HG03045 (cell line): ENCODE results near the gene ZFYVE28.

Source experiments
- ATAC-seq: cut with Tn5 transposase; IDR thresholded peaks from one replicate; pipeline ENCODE4 v1.9.1; 2021; ENCODE audit warnings: mild to moderate bottlenecking, moderate library complexity; ENCODE audit not compliant: unreplicated experiment

ZFYVE28 gene

DNA sequence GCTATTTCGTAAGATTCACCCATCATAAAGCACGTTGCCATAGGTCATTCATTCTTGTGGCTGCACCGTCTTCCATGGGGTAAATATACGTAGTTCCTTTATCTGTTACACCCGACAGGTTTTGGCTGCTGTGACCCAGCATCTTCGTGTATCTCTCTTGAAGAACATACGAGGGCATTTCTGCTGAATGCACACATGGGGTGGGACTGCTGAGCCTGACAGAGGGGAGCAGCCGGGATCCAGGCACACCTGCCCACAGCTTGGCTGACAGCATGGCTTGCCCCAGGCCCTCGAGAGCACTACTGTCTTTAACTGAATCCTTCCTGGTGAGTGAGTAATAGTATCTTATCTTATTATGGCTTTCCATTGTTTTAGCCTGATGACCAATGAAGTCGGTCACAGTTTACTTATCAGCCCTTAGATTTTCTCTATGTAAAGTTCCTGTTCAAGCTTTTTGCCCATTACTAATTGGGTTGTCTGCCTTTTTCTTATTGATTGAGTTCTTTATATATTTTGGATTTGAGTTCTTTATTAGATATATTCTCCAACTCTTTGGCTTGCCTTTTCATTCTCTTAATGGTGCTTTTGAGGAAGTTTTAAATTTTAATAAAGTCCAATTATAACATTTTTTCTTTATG, 111.6 kb downstream of the ZFYVE28 start:
- no peak for ATAC-seq

DNA sequence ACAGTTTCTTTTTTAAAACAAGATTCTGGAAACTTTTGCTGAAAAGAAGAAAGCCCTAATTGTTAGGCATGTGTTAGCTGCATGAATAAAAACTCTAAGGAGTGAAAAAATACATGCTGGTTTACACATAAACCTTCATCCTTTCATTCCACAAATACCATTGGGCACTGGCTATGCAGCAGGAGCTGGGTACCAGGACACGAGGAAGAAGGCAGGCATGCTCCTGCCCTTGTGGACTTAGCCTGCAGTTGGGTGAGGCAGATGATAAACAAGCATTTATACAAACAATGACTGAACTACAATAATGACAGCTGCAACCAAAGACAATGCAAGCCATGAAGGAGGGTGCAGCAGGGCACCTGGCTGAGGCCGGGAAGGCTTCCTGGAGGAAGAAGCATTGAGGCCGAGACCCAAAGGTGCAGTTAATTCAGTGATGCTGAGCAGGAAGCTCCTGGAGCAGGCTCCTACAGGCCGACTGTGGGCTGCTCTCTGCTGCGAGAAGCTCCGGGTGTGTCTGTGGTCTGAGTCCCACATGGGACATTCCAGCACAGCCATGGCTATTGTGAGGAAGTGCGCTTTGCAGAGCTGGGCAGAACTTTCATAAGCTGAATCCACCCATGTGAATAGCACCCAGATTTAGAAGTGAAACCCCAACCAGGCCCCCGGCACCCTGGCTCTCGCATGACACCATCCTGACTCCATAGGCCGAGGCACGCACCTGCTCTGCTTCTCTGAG, 112.5 kb downstream of the ZFYVE28 start:
- ATAC-seq = no peak

DNA sequence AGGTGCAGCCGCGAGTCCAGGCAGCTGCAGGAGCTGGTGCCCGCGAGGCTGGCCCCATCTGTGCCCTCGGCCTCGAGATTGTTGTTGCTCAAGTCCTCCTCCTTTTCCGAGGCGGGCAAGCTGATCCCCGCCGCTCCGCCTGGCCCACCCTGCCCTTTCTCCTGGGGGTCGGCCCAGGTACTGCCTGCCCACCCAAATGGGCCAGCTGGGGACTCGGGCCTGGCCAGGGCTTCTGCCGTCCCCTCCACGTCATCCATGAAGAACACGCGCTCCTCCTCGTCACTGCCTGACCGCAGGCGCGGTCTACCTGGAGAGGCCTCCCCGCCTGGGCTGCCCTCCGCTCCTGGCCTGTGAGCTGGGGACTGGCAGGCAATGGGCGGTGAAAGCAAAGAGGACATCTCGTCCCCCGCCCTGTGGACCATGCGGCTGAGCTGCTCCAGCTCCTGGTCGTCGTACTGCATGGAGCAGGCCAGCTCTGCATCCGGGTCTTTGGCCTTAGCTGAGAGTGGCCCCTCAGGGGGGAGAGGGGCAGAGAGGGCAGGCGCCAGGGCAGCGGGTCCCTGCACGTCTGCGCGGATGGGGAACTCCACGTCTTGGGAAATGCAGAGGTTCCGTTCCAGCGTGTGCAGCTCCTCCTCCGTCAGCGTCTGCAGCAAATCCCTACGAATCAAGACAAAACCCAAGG, 113.4 kb downstream of the ZFYVE28 start:
- ATAC-seq = no peak

DNA sequence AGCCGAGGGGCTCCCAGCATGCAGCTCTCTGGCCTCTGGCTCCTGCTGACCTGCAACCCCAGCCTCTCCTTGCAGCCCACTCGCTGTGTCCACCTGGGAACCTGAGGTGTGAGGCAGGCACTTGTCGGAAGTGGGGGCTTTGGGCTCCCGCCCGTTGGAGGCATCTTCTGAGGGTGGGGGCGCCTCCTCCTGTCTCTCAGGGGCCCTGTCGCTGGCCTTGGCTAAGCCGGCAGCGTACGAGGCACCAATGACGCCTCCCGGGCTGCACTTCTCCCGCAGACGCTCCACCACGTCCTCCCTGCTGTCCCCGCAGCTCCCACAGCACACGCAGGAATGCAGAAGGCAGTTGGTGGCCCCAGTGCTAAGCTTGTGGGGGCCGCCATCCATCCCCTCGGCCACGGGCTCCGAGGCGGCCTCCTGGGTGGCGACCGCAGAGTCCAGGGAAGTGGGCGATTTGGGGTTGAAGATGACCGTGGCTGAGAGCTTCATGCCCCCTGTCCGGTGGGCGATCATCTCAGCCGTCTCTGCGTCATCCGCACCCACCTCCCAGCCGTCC, 114.0 kb downstream of the ZFYVE28 start:
- ATAC-seq = no peak

DNA sequence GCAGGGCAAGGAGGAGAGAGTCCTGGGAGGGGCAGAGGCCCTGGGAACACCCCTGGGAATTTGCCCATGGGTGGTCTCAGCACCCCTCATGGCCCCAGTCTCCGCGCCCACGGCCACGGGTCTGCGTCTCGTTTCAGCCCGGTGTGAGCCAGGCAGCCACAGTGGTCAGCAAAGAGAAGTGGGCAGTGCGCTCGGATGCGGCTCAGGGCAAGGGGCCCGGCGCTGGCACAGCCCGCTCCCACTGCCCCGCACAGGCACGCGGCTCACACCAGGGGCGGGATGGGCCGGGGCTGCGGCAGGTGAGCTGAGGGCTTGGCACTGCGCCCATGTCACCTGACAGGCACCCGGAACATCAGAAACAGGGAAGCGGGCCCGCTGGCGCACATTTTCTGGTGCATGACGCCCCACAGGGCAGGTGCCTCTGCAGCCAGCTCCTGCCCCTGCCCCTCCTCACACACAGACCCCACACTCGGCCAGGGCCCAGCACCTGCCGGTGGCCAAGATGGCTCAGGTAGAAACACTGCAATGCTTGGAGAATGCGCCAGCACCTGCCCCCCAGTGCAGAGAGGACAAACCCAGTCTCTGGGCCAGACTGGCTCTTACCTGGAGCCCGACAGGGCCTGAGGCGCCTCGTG, 114.6 kb downstream of the ZFYVE28 start:
- ATAC-seq = no peak

DNA sequence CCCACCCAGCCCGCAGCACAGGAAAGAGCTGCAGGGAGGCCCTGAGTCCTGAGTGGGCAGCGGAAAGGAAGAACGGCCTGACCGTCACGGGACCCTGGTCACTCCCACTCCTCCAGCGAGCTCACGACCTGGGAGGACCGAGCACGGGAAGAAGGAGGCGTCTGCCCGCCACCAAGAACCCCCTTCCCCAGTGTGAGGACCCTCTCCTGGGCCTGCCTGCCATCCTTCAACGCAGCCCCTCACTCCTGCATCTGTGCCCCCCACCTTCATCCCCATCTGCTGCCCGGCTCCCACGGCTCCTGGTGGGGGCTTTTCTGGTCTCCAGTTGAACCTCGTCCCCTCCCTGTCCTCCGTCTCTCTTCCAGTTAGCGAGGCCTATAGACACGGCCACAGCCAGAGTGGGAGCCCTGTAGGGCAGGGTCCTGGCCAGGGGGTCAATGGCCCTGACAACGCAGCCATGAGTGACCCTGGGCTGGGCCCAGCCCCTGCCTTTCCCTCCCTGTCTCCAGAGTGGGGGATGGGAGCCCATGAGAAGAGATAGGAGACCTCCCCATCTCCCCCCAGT, 115.2 kb downstream of the ZFYVE28 start:
- no peak for ATAC-seq

DNA sequence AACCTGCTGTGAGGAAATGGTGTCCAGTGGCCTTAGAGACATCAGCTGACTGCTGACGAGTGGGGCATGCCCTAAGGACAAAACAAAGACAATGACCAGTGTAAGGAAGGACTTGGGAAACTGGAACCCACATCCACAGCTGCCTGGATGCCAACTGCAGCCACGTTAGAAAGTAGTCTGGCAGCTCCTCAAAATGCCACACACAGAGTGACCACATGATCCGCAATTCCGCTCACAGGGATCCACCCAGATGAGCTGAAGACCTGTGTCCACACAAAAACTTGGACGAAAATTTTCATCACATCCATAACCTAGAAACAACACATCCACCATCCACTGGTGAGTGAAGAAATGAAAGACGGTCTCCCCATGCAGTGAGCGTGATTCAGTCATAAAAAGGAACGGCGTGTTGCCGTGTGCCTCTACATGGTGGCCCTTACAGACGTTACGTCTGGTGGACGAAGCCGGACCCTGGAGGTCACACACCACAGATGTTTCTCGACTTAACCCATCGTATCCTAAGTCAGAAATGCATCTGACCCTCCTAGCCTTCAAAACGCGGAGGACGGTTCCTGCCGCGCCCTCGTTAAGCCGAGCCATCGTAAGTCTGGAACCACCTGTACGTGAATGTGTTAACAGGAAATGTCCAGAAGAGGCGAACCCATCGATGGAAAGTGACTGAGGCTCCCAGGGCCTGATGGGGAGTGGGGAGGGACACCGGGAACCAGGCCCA, 115.9 kb downstream of the ZFYVE28 start:
- ATAC-seq = no peak

DNA sequence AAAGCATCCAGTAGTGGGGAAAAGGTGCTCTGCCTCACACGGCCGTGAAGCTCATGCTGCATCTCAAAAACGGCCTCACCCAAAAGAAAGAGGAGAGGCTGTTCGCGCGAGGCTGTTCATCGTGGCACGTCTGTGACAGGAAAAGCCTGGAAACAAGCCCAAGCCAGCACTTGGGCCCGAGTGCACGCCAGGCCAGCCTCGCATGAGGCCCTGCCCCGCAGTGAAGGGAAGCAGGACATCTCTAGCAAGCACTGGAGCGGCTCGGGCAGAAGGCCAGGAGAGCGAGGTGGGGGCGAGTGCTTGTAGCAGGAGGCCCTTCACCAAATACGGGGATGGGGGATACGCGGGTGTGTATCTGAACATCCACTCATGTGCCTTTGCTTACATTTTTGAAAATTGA, 116.6 kb downstream of the ZFYVE28 start:
- no peak for ATAC-seq

DNA sequence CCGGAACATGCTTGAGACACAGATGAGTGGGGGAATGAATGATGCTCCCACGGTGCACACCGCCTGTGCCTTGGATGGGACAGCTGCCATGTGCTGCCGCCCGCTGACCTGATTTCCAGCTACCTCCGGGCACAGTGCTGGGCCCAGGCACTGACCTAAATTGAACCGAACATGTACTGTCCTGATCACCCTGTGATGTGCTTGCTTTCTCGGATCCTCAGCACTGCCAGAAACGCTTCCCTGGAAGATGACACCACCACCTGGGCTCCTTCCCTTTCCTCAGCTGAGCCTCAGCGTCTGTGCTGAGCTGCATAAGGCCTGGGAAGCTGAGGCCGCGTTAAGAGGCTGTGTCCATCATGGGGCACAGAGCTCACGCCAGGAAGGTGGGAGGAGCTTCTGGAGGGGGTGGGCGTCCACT, 117.2 kb downstream of the ZFYVE28 start:
- no peak for ATAC-seq

DNA sequence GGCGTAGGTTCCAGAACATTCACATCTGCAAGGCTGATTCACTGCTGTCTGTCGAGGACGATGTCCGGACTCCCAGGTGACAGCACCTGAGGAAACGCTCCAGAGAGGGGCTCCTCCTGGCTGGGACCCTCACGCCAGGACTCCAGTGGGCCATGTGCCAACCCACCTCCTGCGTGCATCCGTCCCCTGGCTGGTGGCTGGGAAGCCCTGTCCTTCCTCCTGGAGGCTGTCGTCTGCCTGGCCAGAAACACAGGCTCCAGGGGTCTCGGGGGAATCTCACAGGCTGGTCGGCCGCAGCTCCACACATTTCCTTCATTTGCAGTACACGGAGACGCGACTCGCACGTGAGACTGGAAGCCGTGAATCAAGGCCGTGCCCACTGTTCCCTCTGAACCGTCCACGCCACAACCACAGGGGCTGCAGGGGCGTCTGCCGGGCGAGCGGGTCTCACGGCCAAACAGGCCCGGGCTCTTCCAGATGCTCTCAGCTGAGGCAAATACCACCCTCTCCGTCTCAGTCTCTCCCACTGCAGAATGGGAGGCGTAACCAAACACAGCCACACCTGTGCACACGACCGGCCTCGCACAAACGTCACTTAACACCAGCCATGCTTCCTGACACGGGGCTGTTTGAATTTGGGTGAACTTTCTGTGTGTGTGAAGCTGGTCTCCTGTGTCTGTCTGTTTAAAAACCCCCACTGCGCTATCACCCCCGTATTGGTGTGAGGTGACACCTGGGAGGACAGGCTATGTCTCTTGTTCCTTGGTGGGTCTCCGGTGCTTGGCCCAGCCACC, 117.8 kb downstream of the ZFYVE28 start:
- no peak for ATAC-seq

DNA sequence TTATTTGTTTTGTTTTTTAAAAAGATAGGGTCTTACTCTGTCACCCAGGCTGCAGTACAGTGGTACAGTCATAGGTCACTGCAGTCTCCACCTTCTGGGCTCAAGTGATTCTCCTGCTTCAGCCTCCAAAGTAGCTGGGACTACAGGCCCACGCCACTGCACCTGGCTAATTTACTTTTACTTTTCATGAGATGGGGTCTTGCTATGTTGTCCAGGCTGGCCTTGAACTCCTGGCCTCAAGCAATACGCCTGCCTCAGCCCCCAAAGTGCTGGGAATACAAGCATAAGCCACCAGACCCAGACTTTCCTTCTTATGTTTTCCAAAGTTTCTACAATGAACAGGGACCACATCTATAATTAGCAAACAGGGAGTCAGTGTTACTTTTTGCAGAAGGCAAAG, 118.7 kb downstream of the ZFYVE28 start:
- no peak for ATAC-seq

DNA sequence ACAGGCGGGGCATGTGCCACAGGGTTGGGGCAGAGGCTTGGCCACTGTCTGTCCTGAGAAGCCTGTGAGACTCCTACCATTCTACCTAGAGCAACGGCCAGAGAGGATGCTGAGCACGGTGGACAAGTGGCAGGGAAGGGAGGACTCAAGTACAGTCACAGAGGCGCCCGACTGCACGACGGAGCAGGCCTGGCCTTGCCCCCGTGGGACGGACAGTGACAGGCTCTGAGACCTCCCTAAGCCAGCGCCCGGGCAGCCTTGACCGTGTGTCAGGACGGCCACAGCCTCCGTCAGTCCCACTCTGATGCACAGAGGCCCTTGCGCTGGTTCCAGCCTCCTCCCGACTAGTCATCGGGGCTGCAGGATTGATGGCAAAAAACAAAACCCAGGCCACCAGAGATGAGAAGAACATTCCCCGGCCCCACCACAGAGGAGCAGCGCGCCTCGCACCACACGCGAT, 119.9 kb downstream of the ZFYVE28 start:
- no peak for ATAC-seq

DNA sequence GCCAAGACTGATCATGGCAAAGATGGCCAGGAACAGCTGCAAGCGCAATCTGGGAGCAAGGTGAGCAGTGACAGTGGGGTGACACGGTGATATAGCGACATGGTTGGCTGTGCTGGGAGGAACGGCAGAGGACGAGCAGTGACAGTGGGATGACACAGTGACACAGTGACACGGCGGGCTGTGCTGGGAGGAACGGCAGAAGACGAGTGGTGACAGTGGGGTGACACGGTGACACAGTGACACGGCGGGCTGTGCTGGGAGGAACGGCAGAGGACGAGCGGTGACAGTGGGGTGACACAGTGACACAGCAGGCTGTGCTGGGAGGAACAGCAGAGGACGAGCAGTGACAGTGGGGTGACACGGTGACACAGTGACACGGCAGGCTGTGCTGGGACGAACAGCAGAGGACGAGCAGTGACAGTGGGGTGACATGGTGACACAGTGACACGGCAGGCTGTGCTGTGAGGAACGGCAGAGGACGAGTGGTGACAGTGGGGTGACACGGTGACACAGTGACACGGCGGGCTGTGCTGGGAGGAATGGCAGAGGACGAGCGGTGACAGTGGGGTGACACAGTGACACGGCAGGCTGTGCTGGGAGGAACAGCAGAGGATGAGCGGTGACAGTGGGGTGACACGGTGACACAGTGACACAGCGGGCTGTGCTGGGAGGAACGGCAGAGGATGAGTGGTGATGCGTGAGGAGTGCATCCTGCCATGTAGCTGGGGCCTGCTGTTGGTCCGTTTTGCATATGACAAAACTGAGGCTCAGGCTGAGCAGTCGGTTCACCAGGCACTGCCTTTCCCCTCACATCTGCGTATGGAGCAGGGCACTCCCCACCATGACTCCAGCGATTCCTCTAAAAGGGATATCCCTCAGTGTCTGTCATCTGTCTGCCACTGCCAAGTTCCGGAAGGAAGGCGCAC, 120.6 kb downstream of the ZFYVE28 start:
- no peak for ATAC-seq

DNA sequence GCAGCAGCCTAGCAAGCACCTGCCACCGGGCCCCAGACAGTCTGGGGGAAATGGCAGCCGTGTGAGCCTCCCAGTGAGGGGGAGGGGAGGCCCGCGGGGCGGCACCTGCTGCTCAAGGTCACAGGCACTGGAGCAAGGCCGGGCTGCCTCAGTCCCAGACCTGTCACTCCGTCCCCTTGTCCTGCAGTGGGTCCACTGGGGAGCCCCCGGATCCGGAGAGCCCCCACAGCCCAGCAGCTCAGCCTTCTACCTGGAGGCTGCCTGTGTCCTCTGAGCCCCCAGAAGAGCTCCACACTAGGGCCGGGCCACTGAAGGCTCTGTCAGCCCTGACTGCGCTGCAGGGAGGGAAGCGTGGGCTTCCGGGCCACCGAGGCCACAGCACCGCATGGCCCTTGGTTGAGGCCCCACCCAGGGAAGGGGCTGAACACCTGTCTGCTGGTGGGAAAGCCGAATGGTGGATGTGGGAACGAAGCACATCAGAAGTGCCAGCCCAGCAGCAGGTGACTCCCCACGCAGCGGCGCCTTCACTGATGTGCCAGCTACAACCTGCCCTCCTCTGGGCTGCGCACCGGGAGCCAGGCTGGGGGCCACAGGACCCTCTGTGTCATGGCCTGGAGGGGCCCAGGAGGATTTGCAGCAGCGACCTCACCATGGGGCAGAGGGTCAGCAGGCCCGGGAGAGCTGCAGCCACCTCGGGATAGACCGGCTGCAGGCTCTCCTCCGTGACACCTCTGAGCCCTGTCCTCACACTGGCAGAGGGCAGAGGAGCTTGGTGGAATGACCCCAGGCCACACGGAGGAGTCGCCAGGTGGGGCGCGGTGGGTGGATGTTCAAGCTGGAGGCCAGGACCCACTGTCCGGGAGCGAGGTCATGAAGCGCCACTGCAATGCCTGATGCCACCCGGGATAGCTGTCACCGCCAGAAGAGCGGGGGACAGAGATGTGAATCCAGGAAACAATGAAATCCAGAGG, 121.5 kb downstream of the ZFYVE28 start:
- ATAC-seq = no peak

DNA sequence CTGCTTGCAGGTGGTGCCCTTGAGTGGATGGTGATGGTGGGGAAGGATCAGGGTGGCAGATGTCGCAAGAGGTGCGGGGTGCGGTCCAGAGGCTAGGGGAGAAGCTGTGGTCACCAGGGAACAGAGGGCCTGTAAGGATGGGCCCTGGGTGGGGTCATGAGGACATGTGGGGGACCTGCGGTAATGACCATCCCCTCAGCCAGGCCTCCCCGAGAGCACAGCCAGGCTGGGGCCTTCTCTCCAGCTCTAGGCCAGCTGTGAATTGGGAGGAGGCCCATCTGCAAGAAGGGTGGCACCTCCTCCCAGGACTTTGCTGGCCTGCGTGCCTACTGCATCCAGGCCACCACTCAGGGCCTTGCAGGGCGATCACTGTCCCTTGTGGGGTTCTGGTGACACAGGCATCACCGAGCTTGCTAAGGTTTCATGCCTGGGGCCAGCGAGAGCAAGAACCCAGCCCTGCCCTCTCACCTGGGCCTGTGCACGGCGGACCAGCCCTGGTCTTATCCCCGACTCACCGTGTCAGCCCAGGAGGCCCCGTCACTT, 122.5 kb downstream of the ZFYVE28 start:
- no peak for ATAC-seq

DNA sequence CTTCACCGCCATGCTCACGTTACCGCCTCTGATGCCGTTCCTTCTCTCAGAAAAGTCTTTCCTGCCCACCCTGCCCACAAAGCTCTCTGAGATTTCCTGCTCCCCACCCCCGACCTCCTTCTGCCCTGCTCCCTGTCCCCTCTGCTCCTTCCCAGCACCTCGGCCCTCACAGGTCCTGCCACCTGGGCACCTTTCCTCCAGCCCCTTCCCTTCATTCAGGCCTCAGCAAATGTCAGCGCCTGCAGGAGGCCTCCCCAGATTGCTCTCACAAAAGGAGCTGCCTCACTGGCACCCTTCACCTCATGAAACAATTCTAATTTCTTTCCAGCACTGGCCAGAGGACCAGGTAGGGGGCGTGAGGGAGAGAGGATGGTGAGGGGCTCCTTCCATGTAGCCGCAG, 122.9 kb downstream of the ZFYVE28 start:
- no peak for ATAC-seq

DNA sequence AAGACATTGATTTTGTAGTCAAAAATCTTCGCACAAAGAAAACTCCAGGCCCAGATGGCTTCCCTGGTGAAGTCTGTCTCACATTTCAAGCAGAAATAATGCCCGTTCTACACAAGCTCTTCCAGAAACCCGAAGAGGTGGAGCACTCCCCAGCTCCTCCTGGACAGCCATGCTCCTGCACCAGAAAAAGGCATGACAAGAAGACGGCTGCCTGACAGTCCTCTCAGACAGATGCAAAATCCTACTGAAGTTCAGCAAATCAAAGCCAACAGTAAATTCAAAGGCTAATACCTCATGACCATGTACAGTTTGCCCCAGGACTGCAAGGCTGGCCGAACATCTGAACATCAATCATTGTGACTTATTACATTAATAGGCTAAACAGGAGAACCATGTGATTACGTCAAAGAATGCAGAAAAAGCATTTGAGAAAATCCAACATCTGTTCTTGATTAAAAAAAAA, 125.8 kb downstream of the ZFYVE28 start:
- ATAC-seq = no peak
